GM23338 (cell line): ENCODE measurements around the gene TMEM234. TPM values are rescaled to one million over a fixed set of nuclear protein-coding genes. Genes with fewer than 3 reads are reported as not detected.

ENCODE experiments used
- ATAC-seq: fragments of 200-7000 bp; cut with Tn5 transposase; 3 replicates; pipeline ENCODE4 v1.9.1; 2020
- DNase-seq: peaks from one replicate; pipeline ENCODE4 v3.0.0-alpha.2; 2015; ENCODE audit warnings: low spot score
- H2AFZ ChIP-seq: fragments of 200-600 bp; sonication (generic); 2 replicates; pipeline ENCODE4 v1.8.0; 2016; ENCODE audit warnings: antibody characterized with exemption, mild to moderate bottlenecking, moderate library complexity
- H3F3A ChIP-seq: fragments of 200-600 bp; sonication (generic); replicated peaks from 2 replicates; pipeline ENCODE4 v1.8.0; 2017; ENCODE audit warnings: antibody characterized with exemption, mixed run types, low read depth
- H3K27ac ChIP-seq: fragments of 200-600 bp; sonication (generic); 2 replicates; pipeline ENCODE4 v1.6.1; 2016; ENCODE audit warnings: low read depth
- H3K27me3 ChIP-seq: fragments of 200-600 bp; sonication (generic); 2 replicates; pipeline ENCODE4 v1.8.0; 2016; ENCODE audit warnings: mild to moderate bottlenecking, mixed run types, moderate library complexity; ENCODE audit not compliant: insufficient read depth
- H3K36me3 ChIP-seq: fragments of 200-600 bp; sonication (generic); 2 replicates; pipeline ENCODE4 v1.8.0; 2016; ENCODE audit warnings: mild to moderate bottlenecking; ENCODE audit not compliant: insufficient read depth
- H3K4me1 ChIP-seq: fragments of 200-600 bp; sonication (generic); 2 replicates; pipeline ENCODE4 v1.8.0; 2016; ENCODE audit warnings: mild to moderate bottlenecking, moderate library complexity; ENCODE audit not compliant: insufficient read depth
- H3K4me2 ChIP-seq: fragments of 200-600 bp; sonication (generic); 2 replicates; pipeline ENCODE4 v1.7.1; 2017; ENCODE audit warnings: mixed run types
- H3K4me3 ChIP-seq: fragments of 200-600 bp; sonication (generic); 2 replicates; pipeline ENCODE4 v1.6.1; 2016; ENCODE audit warnings: mixed run types
- H3K79me2 ChIP-seq: fragments of 200-600 bp; sonication (generic); replicated peaks from 2 replicates; pipeline ENCODE4 v1.8.0; 2017; ENCODE audit warnings: mild to moderate bottlenecking; ENCODE audit not compliant: insufficient read depth
- H3K9me2 ChIP-seq: fragments of 200-600 bp; sonication (generic); 2 replicates; pipeline ENCODE4 v1.8.0; 2017; ENCODE audit not compliant: insufficient read depth
- H4K20me1 ChIP-seq: fragments of 200-600 bp; sonication (generic); replicated peaks from 2 replicates; pipeline ENCODE4 v1.8.0; 2017; ENCODE audit warnings: mild to moderate bottlenecking; ENCODE audit not compliant: insufficient read depth
- H3K27ac Mint-ChIP-seq: 2 replicates; pipeline ENCODE4 v1.8.0; 2020; ENCODE audit warnings: inconsistent platforms, mild to moderate bottlenecking, moderate library complexity, mixed read lengths
- H3K27me3 Mint-ChIP-seq: 3 replicates; pipeline ENCODE4 v1.8.0; 2022; ENCODE audit warnings: low read depth, mild to moderate bottlenecking, moderate library complexity, mixed read lengths, inconsistent platforms; ENCODE audit not compliant: insufficient read depth, poor library complexity
- H3K36me3 Mint-ChIP-seq: 3 replicates; pipeline ENCODE4 v1.8.0; 2021; ENCODE audit warnings: low read depth, mild to moderate bottlenecking, inconsistent platforms, moderate library complexity, mixed read lengths
- H3K4me1 Mint-ChIP-seq: 3 replicates; pipeline ENCODE4 v1.8.0; 2020; ENCODE audit warnings: mild to moderate bottlenecking, inconsistent platforms, mixed read lengths
- H3K4me3 Mint-ChIP-seq: 3 replicates; pipeline ENCODE4 v1.8.0; 2021; ENCODE audit warnings: moderate library complexity, mild to moderate bottlenecking, inconsistent platforms, mixed read lengths
- H3K9me3 Mint-ChIP-seq: 3 replicates; pipeline ENCODE4 v1.8.0; 2020; ENCODE audit warnings: moderate library complexity, mild to moderate bottlenecking, inconsistent platforms, mixed read lengths
- CTCF ChIP-seq, 2 experiments: fragments of 200-600 bp in 1 of 2; sonication (generic) in 1 of 2; conservative IDR thresholded peaks; 2 replicates each; pipeline versions ENCODE4 v1.5.1 to v1.6.1; 2016 to 2017; ENCODE audit warnings: antibody characterized with exemption in 2 of 2, low read depth in 2 of 2, mild to moderate bottlenecking in 2 of 2, moderate library complexity in 1 of 2
- EZH2 ChIP-seq: fragments of 200-600 bp; sonication (generic); IDR thresholded peaks from one replicate; pipeline ENCODE4 v1.8.0; 2017; ENCODE audit warnings: antibody characterized with exemption, mild to moderate bottlenecking, low read depth; ENCODE audit not compliant: unreplicated experiment
- JUNB ChIP-seq: IDR thresholded peaks from one replicate; pipeline ENCODE4 v1.6.1; 2016; ENCODE audit warnings: antibody characterized with exemption; ENCODE audit not compliant: unreplicated experiment
- polyA plus RNA-seq: library from polyadenylated mRNA; unstranded; fragments of >200 nt; fragmentation: Nextera tagmentation; extraction: Ambion mirVana; gene quantifications from 2 replicates; pipeline ENCODE4 v1.2.1, GENCODE V29; 2016
- total RNA-seq: library from RNA; depleted of rRNA; stranded (reverse); fragments of >200 nt; shearing (Covaris generic); gene quantifications from 2 replicates; pipeline ENCODE4 v1.2.3, GENCODE V29; 2014
- TF ChIP-seq, protein P1 (sequence below): IDR thresholded peaks from 2 replicates; pipeline ENCODE4 v1.6.1; 2016; ENCODE audit warnings: antibody characterized with exemption

The TMEM234 gene
- total and polyA plus RNA-seq, 2 experiments from 2014 or later = 4.7 to 8.2 TPM

- peak overlapping the region; percentile 88 for H3K4me3 Mint-ChIP-seq
- Histone ChIP-seq H3F3A (peaks cover 20% of the 10 kb centered on the region), H4K20me1 (no peaks in the 10 kb centered on the region), H3K27ac (no peak overlapping the region; the same call in 1 of the 2 replicates), H3K4me2 (peak overlapping the region; percentile 99), H2AFZ (peak overlapping the region; percentile 84), H3K4me1 (peaks cover 19% of the 10 kb centered on the region), H3K4me3 (peak overlapping the region; percentile 66), H3K9me2 (no peaks in the 10 kb centered on the region), H3K27me3 (peaks cover 7% of the 10 kb centered on the region; the same call in 1 of the 2 replicates), H3K79me2 (peaks cover 7% of the 10 kb centered on the region; the same call in 1 of the 2 replicates), H3K36me3 (no peaks in the 10 kb centered on the region)
- H3K9me3 Mint-ChIP-seq = no peaks in the 10 kb centered on the region
- H3K27me3 Mint-ChIP-seq = peaks cover 11% of the 10 kb centered on the region
- TF ChIP-seq JUNB (no peak), CTCF (conservative IDR thresholded peaks at IDR 0.05; ENCODE audit: low read depth in 2 of 2) (peak; percentile 10 to 30; a peak in 2 of 4 replicates)
- H3K4me1 Mint-ChIP-seq = peaks cover 16% of the 10 kb centered on the region
- ATAC-seq (peak; percentile 3; the same call in 2 of the 3 replicates), DNase-seq (peak; percentile 46)
- peaks cover 2% of the 10 kb centered on the region; the same call in 1 of the 3 replicates for H3K36me3 Mint-ChIP-seq
- H3K27ac Mint-ChIP-seq = no peak overlapping the region; the same call in 1 of the 2 replicates
Measured at GRCh38 chr1:32239337-32239736, 17.2 kb upstream of the TMEM234 start.

DNA sequence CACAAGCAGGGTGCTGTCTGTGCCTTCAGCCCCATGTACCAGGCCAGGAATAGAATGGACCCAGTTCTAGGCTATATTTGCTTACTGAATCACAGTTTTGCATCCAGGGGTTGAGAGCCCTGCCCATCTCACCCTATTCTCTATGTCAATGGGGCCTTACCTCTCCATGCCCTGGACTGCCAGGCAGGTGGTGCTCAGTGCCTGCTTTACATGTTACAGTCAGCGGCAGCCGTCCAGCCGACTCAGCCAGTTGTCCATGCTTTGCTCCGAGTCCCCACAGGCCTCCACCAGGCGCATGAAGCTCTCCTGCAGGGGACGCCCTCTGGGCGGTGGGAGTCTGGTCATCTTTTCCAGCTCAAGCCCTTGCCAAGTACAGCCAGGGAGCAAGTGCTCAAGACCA, 12.6 kb upstream of the TMEM234 start:
- H3K27ac Mint-ChIP-seq = no peak overlapping the region
- ATAC-seq (no peak), DNase-seq (peak; percentile 34)
- peaks cover 11% of the 10 kb centered on the region for H3K4me1 Mint-ChIP-seq
- H4K20me1 ChIP-seq = no peaks in the 10 kb centered on the region
- H3K4me2 ChIP-seq = no peak overlapping the region
- no peaks in the 10 kb centered on the region for H3K27me3 ChIP-seq
- no peaks in the 10 kb centered on the region for H3K9me3 Mint-ChIP-seq
- H3F3A ChIP-seq = peaks cover 20% of the 10 kb centered on the region
- peaks cover 3% of the 10 kb centered on the region for H3K27me3 Mint-ChIP-seq
- H3K9me2 ChIP-seq = no peaks in the 10 kb centered on the region
- H3K4me3 Mint-ChIP-seq = no peak overlapping the region
- no peak overlapping the region for H2AFZ ChIP-seq
- no peak for TF ChIP-seq EZH2
- TF ChIP-seq, protein P1, sequence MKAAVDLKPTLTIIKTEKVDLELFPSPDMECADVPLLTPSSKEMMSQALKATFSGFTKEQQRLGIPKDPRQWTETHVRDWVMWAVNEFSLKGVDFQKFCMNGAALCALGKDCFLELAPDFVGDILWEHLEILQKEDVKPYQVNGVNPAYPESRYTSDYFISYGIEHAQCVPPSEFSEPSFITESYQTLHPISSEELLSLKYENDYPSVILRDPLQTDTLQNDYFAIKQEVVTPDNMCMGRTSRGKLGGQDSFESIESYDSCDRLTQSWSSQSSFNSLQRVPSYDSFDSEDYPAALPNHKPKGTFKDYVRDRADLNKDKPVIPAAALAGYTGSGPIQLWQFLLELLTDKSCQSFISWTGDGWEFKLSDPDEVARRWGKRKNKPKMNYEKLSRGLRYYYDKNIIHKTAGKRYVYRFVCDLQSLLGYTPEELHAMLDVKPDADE = no peak
- no peak for TF ChIP-seq JUNB
- peak; percentile 14 to 47; a peak in 2 of 4 replicates for TF ChIP-seq CTCF (conservative IDR thresholded peaks at IDR 0.05; ENCODE audit: low read depth in 2 of 2)
- peaks cover 6% of the 10 kb centered on the region; the same call in 1 of the 2 replicates for H3K4me1 ChIP-seq
- no peak overlapping the region for H3K27ac ChIP-seq
- H3K4me3 ChIP-seq = no peak overlapping the region
- peaks cover 7% of the 10 kb centered on the region; the same call in 1 of the 2 replicates for H3K79me2 ChIP-seq
- H3K36me3 ChIP-seq = peaks cover 14% of the 10 kb centered on the region
- peaks cover 33% of the 10 kb centered on the region for H3K36me3 Mint-ChIP-seq
